SK-N-SH (cell line): ENCODE data around the gene FGFRL1. TPM values are rescaled to one million over a fixed set of nuclear protein-coding genes. Genes with fewer than 3 reads are reported as not detected.

Source experiments
- CTCF ChIA-PET: fragments of 300-600, 350-600 bp; formaldehyde crosslinking; extraction: SDS; loops from one replicate; lab custom pipeline; 2021; lab: Yijun Ruan, JAX
- POLR2A ChIA-PET: fragments of 350-600 bp; sonication (Branson Sonifier 250); formaldehyde crosslinking; extraction: SDS; loops from one replicate; lab custom pipeline; 2020; ENCODE audit warnings: antibody characterized with exemption, inconsistent platforms; lab: Yijun Ruan, JAX
- DNase-seq: peaks from one replicate; pipeline ENCODE4 v3.0.0; 2012
- H2AFZ ChIP-seq: fragments of 200-600 bp; sonication (generic); 2 replicates; pipeline ENCODE4 v1.8.1; 2016; ENCODE audit warnings: antibody characterized with exemption, mild to moderate bottlenecking, low read depth
- H3F3A ChIP-seq: fragments of 200-600 bp; sonication (generic); replicated peaks from 2 replicates; pipeline ENCODE3; 2016; ENCODE audit warnings: antibody characterized with exemption, mild to moderate bottlenecking; ENCODE audit not compliant: insufficient read depth
- H3K27ac ChIP-seq, 2 experiments: fragments of 200-500 bp in 1 of 2; fragments of 200-600 bp in 1 of 2; sonication (Bioruptor generic) in 1 of 2; sonication (generic), shearing (Covaris generic) in 1 of 2; 2 replicates each; pipeline versions ENCODE4 v1.5.1 to v1.6.1; 2014 to 2016; ENCODE audit warnings: low read depth in 2 of 2, inconsistent platforms in 1 of 2, low read length in 1 of 2, mild to moderate bottlenecking in 1 of 2, mixed read lengths in 1 of 2
- H3K27me3 ChIP-seq: fragments of 200-600 bp; sonication (generic), shearing (Covaris generic); 2 replicates; pipeline ENCODE4 v1.6.1; 2016; ENCODE audit warnings: mixed run types; ENCODE audit not compliant: insufficient read depth
- H3K36me3 ChIP-seq, 2 experiments: fragments of 200-500 bp in 1 of 2; fragments of 200-600 bp in 1 of 2; sonication (Bioruptor generic) in 1 of 2; sonication (generic) in 1 of 2; replicated peaks in 1 of 2; 2 replicates each; pipeline versions ENCODE3 to v1.5.1; 2014 to 2016; ENCODE audit warnings: low read length in 1 of 2, mild to moderate bottlenecking in 1 of 2; ENCODE audit not compliant: insufficient read depth in 2 of 2, control insufficient read depth in 1 of 2
- H3K4me1 ChIP-seq, 2 experiments: fragments of 200-500 bp in 1 of 2; fragments of 200-600 bp in 1 of 2; sonication (Bioruptor generic) in 1 of 2; sonication (generic), shearing (Covaris generic) in 1 of 2; 2 replicates each; pipeline versions ENCODE4 v1.5.1 to v1.6.1; 2014 to 2016; ENCODE audit warnings: low read depth in 1 of 2, low read length in 1 of 2, mixed run types in 1 of 2; ENCODE audit not compliant: insufficient read depth in 2 of 2, control insufficient read depth in 1 of 2
- H3K4me2 ChIP-seq: fragments of 200-600 bp; sonication (generic), shearing (Covaris generic); 2 replicates; pipeline ENCODE4 v1.6.1; 2017; ENCODE audit warnings: mixed run types
- H3K4me3 ChIP-seq, 2 experiments: fragments of 200-500 bp in 1 of 2; fragments of 200-600 bp in 1 of 2; sonication (Bioruptor generic) in 1 of 2; sonication (generic), shearing (Covaris generic) in 1 of 2; 2 replicates each; pipeline versions ENCODE4 v1.5.1 to v1.8.1; 2014 to 2016; ENCODE audit warnings: low read depth in 2 of 2, inconsistent platforms in 1 of 2, low read length in 1 of 2, mild to moderate bottlenecking in 1 of 2, mixed read lengths in 1 of 2, moderate library complexity in 1 of 2
- H3K79me2 ChIP-seq: fragments of 200-600 bp; sonication (generic); 2 replicates; pipeline ENCODE4 v1.8.1; 2017; ENCODE audit warnings: mild to moderate bottlenecking; ENCODE audit not compliant: insufficient read depth
- H3K9ac ChIP-seq: fragments of 200-600 bp; sonication (generic); 2 replicates; pipeline ENCODE4 v1.6.1; 2017; ENCODE audit warnings: mixed run types
- H3K9me2 ChIP-seq: fragments of 200-600 bp; sonication (generic); 2 replicates; pipeline ENCODE4 v1.6.1; 2017; ENCODE audit warnings: mixed run types
- H3K9me3 ChIP-seq: fragments of 200-600 bp; sonication (generic); 2 replicates; pipeline ENCODE4 v1.6.1; 2017; ENCODE audit warnings: mixed run types, mild to moderate bottlenecking, moderate library complexity
- H4K20me1 ChIP-seq: fragments of 200-600 bp; sonication (generic); 2 replicates; pipeline ENCODE4 v1.6.1; 2017; ENCODE audit warnings: mild to moderate bottlenecking, mixed run types; ENCODE audit not compliant: insufficient read depth
- CHD2 ChIP-seq: fragments of 150-350 bp; IDR thresholded peaks from 2 replicates; pipeline ENCODE4 v1.6.1; 2018; ENCODE audit warnings: low read length; ENCODE audit not compliant: partially characterized antibody
- CTCF ChIP-seq: fragments of 200-600 bp; sonication (generic); IDR thresholded peaks from 2 replicates; pipeline ENCODE4 v1.6.1; 2017; ENCODE audit warnings: antibody characterized with exemption, mild to moderate bottlenecking, moderate library complexity
- FOXJ3 ChIP-seq: sonication (generic); formaldehyde crosslinking; IDR thresholded peaks from 2 replicates; pipeline ENCODE4 v1.5.1; 2020; ENCODE audit warnings: mild to moderate bottlenecking, missing genetic modification reagents
- GABPA ChIP-seq: IDR thresholded peaks from 2 replicates; pipeline ENCODE4 v1.4.0; 2012; ENCODE audit warnings: low read depth, mild to moderate bottlenecking
- GATA2 ChIP-seq: sonication (generic); formaldehyde crosslinking; IDR thresholded peaks from 2 replicates; pipeline ENCODE4 v1.5.0; 2020; ENCODE audit warnings: mild to moderate bottlenecking, missing genetic modification reagents
- JUND ChIP-seq: IDR thresholded peaks from 2 replicates; pipeline ENCODE4 v1.4.0; 2012
- MAX ChIP-seq: IDR thresholded peaks from 2 replicates; pipeline ENCODE4 v1.4.0; 2012; ENCODE audit warnings: low read depth
- MEF2A ChIP-seq: IDR thresholded peaks from 2 replicates; pipeline ENCODE4 v1.4.0; 2012; ENCODE audit warnings: low read depth, borderline replicate concordance
- NFIC ChIP-seq: IDR thresholded peaks from 2 replicates; pipeline ENCODE4 v1.4.0; 2012; ENCODE audit warnings: borderline replicate concordance
- RCOR1 ChIP-seq: fragments of 150-350 bp; IDR thresholded peaks from 2 replicates; pipeline ENCODE4 v1.6.1; 2017; ENCODE audit warnings: antibody characterized with exemption, low read length
- RFX5 ChIP-seq: IDR thresholded peaks from 2 replicates; pipeline ENCODE4 v1.6.1; 2012; ENCODE audit warnings: mild to moderate bottlenecking, improper control_type of control experiment, low read length
- RXRA ChIP-seq: IDR thresholded peaks from 2 replicates; pipeline ENCODE4 v1.4.0; 2012; ENCODE audit warnings: low read depth, mild to moderate bottlenecking, borderline replicate concordance
- SIN3A ChIP-seq: IDR thresholded peaks from 2 replicates; pipeline ENCODE4 v1.6.1; 2012; ENCODE audit warnings: low read depth, mild to moderate bottlenecking, low read length, moderate library complexity, borderline replicate concordance
- TEAD4 ChIP-seq: IDR thresholded peaks from 2 replicates; pipeline ENCODE4 v1.4.0; 2012; ENCODE audit warnings: mild to moderate bottlenecking, borderline replicate concordance; ENCODE audit not compliant: insufficient read depth
- USF1 ChIP-seq: IDR thresholded peaks from 2 replicates; pipeline ENCODE4 v1.4.0; 2012; ENCODE audit warnings: low read depth, borderline replicate concordance
- USF2 ChIP-seq: fragments of 150-350 bp; IDR thresholded peaks from 2 replicates; pipeline ENCODE4 v1.6.1; 2017; ENCODE audit warnings: antibody characterized with exemption, low read length, low read depth, borderline replicate concordance
- YY1 ChIP-seq: IDR thresholded peaks from 2 replicates; pipeline ENCODE4 v1.4.0; 2012; ENCODE audit warnings: low read depth, mild to moderate bottlenecking
- ZBTB33 ChIP-seq: IDR thresholded peaks from 2 replicates; pipeline ENCODE4 v1.4.0; 2012; ENCODE audit warnings: low read depth, borderline replicate concordance
- WGBS: methylation state at CpG from one replicate; pipeline ENCODE4 v1.1.6; 2017; ENCODE audit warnings: low lambda C conversion rate; 5-methylcytosine and 5-hydroxymethylcytosine counted together
- polyA plus RNA-seq, 3 experiments: library from polyadenylated mRNA; depleted of rRNA; stranded (reverse); fragments of >200 nt; gene quantifications; 2 replicates each; pipeline ENCODE4 v1.2.3, GENCODE V29; 2012

FGFRL1 gene
- polyA plus RNA-seq, 1 of the 3 experiments (the other 2 are of a cell fraction), result 22.5 TPM

GRCh38 chr4:1043651-1044468, 32.4 kb downstream of the FGFRL1 start (continued):
- peak; percentile 88 for TF ChIP-seq ZBTB33
- no peak for TF ChIP-seq FOXJ3 (CRISPR knock-in tag)
- no peak for TF ChIP-seq CTCF
- TF ChIP-seq RCOR1, result no peak
- no peak for TF ChIP-seq USF2
- TF ChIP-seq MEF2A, result no peak; the same call in 1 of the 2 replicates
- TF ChIP-seq JUND, result peak; percentile 100
- no peak for TF ChIP-seq CHD2
- no peak for TF ChIP-seq GATA2
- peak; percentile 86 for TF ChIP-seq MAX
- TF ChIP-seq RFX5, result no peak
- TF ChIP-seq SIN3A, result peak; percentile 64; the same call in 1 of the 2 replicates
- TF ChIP-seq, all 33 proteins: peak for 14

- Histone ChIP-seq H3K27me3 (peaks cover 14% of the 10 kb centered on the region; the same call in 1 of the 2 replicates), H3K27ac (peak overlapping the region in 1 of 2 experiments; percentile 80; a peak in 2 of 4 replicates), H3K9ac (peak overlapping the region; percentile 61; the same call in 1 of the 2 replicates), H3K4me2 (peak overlapping the region; percentile 69), H2AFZ (no peak overlapping the region), H3K36me3 (no peaks in the 10 kb centered on the region), H4K20me1 (no peaks in the 10 kb centered on the region), H3F3A (peaks cover 20% of the 10 kb centered on the region), H3K79me2 (no peaks in the 10 kb centered on the region), H3K9me3 (no peaks in the 10 kb centered on the region), H3K9me2 (no peaks in the 10 kb centered on the region), H3K4me3 (no peak overlapping the region), H3K4me1 (peaks cover 3 to 34% of the 10 kb centered on the region in 2 experiments; a peak in 3 of 4 replicates)
- TF ChIP-seq RXRA (no peak), JUND (no peak), TEAD4 (no peak), USF1 (no peak), NFIC (no peak), GABPA (no peak), MEF2A (no peak), ZBTB33 (no peak), USF2 (no peak), RCOR1 (no peak), YY1 (no peak)
- DNase-seq, result no peak
- CTCF ChIA-PET, result interaction anchor here (0.9 kb wide), 1 partner anchor 86 kb away, joined by 3 read pairs; no protein-coding TSS in a partner anchor
- WGBS, result 83% methylated on average over 2 of the region's 12 CpGs
- POLR2A ChIA-PET, result interaction anchor here (0.6 kb wide), 1 partner anchor 302 kb away, joined by 3 read pairs; no protein-coding TSS in a partner anchor
Measured at GRCh38 chr4:1044469-1045192, 33.2 kb downstream of the FGFRL1 start.
